PC-9 (cell line): Measurements from ENCODE around the gene DHCR7.

ENCODE experiments used
- EZH2 ChIP-seq: fragments of 200-600 bp; sonication (generic); IDR thresholded peaks from 2 replicates; pipeline ENCODE4 v1.8.0; 2017; ENCODE audit warnings: antibody characterized with exemption, low read depth
- TF ChIP-seq, protein P1 (sequence below): fragments of 200-600 bp; sonication (generic); conservative IDR thresholded peaks from 2 replicates; pipeline ENCODE4 v1.6.1; 2017; ENCODE audit warnings: mixed run types, antibody characterized with exemption, mild to moderate bottlenecking, moderate library complexity

DNA sequence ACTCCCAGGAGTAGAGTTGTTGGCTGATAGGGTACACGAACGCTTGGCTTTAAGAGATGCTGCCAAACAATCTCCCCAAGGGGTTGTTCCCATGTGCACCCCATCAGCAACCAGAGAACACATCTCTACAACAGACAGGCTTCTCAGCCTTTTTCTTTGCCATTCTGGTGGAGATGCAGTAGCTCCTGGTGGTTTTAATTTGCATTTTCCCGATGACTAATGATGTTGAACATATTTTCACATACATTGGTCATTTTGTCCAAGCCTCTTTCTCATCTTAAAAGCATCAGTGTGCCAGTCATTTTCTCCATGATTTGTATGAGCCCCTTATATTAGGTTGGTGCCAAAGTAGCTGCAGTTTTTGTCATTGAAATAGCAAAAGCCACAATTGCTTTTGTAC lies 21.8 kb downstream of the DHCR7 start:
- TF ChIP-seq, protein P1, sequence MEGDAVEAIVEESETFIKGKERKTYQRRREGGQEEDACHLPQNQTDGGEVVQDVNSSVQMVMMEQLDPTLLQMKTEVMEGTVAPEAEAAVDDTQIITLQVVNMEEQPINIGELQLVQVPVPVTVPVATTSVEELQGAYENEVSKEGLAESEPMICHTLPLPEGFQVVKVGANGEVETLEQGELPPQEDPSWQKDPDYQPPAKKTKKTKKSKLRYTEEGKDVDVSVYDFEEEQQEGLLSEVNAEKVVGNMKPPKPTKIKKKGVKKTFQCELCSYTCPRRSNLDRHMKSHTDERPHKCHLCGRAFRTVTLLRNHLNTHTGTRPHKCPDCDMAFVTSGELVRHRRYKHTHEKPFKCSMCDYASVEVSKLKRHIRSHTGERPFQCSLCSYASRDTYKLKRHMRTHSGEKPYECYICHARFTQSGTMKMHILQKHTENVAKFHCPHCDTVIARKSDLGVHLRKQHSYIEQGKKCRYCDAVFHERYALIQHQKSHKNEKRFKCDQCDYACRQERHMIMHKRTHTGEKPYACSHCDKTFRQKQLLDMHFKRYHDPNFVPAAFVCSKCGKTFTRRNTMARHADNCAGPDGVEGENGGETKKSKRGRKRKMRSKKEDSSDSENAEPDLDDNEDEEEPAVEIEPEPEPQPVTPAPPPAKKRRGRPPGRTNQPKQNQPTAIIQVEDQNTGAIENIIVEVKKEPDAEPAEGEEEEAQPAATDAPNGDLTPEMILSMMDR, result no peak
- TF ChIP-seq EZH2, result no peak
